ENCODE measurements around the gene SUSD6.

GRCh38 chr14:69692594-69692993 is 81.2 kb downstream of the SUSD6 start:
- TF ChIP-seq CTCF (IDR thresholded peaks at IDR 0.05; ENCODE audit: low read depth, low read length, missing input control) (no peak), MAX (IDR thresholded peaks at IDR 0.05) (no peak)

Measured in liver (tissue), 2 donors.